SH-SY5Y (cell line): ENCODE measurements around the gene MYLK.

Experiments
- GATA2 ChIP-seq: IDR thresholded peaks from 2 replicates; pipeline ENCODE4 v1.6.1; 2011; ENCODE audit warnings: mild to moderate bottlenecking, low read depth, low read length
- GATA3 ChIP-seq: IDR thresholded peaks from 2 replicates; pipeline ENCODE4 v1.6.1; 2011; ENCODE audit warnings: low read depth, mild to moderate bottlenecking, low read length, moderate library complexity

The MYLK gene

DNA sequence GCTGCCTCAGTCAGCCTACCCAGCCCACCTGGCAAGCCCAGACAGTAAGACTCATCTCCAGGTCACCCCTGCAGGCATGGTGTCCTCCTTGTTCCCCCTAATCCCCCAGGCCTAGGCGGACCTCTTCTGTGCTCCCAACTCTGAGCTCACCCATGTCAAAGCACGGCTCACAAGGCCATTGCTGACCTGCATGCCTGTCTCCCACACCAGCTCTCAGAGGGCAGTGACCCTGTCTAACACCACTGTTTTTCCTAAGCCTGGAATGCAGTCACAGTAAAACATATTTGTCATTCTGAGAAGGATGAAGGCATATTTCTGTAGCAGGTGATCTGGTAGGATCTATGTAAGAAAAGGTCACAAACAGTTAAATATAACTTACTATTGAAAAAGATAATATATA is 189.0 kb downstream of the MYLK start:
- TF ChIP-seq GATA3 (no peak), GATA2 (no peak)

DNA sequence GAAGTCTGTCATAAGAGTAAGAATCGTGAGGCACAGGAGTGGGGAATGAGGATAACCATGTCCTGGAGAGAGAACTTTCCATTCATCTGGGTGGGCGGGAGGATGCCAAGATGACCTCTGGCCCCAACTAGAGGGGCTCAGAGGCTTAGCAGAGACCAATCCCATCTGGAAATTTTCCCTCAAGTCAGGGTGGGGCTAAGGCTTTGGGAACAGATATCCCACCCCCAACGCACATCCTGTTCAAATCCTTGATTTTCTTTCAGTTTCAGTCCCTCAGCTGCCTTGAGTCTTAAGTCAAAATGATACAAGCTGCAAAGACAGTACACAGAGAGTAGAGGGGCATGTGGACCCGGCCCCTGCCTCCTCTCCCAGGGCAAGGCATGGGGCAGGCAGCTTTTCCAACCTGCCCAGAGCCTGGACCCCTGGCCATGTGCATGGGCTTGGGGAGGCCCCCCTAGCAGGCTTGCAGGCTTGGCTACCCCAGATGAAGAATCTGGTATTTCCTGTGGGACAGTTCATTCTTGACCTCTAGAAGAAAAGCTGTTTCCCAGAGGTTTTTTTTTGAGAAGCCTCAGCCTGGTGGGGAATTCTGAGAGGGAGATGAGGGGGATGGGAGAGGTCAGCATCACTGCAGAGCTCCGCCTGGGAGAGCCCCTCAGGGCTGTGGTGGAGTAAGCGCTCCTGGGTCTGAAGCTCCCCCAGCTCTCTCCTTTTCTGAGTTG is 189.6 kb downstream of the MYLK start:
- TF ChIP-seq GATA2 (no peak), GATA3 (no peak)

DNA sequence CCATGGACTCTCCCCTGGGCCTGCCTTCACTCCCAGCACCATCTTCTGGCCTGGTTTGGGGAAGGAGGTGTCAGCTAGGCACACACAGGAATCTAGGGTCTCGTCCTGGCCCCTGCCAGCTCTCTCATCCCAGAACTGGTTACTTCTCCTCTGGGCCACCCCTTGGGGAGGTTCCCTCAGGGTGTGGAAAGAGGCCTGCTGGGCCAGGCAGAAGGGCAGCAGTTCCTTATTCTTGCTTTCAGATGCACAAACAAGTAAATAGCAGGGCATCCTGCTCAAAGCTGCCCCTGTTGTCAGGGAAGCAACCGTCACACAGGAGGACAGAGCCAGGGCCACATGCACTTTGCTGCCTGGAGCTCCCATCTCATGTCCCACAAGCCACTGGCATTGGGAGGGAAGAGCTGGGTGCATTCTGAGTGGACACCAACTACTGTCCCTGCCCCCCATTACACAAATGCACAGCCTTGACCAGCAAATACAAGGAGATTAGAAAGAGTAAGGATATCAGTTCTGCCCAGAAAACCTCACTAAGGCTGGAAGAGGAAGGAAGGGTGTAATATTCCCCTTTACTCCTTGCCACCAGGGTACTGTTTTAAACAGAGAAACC is 190.4 kb downstream of the MYLK start:
- TF ChIP-seq GATA2 = no peak
- TF ChIP-seq GATA3 = no peak

DNA sequence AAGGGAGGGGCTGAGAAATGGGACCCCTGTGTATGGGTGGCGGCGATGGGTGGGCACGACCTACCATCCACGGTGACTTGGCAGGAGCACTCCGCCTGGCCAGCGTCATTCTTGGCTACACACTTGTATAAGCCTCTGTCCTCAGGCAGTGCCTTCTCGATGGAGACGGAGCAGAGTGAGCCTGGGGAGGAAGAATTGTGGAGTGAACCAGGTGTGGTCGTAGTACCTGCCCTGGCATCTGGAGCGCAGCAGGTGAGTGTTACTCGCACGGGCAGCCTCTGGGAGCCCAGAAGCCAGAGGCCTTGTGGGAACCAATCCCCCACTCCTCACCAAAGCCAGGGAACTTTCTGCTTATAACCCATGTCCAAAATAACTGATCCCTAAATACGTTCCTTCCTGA is 191.5 kb downstream of the MYLK start:
- TF ChIP-seq GATA2 (no peak), GATA3 (no peak)

DNA sequence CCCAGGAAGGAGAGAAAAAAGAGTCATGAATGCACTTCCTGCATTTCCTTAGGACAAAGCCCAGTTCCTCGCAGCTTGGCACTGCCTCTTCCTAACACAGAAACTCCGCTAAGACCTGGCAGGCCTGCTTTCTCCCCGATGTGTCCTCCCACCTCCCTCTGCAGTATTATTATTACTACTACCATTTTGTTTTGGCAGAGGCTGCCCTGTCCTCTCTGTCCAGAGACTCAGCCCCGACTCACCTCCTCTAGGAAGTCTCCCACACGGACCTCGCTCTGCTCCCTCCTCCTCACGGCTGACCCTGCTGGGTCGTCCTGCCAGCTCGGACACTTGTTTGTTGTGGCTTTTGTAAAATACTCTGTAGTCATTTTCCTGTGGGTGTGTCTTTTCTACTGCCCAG is 192.1 kb downstream of the MYLK start:
- TF ChIP-seq GATA3 (no peak), GATA2 (no peak)

DNA sequence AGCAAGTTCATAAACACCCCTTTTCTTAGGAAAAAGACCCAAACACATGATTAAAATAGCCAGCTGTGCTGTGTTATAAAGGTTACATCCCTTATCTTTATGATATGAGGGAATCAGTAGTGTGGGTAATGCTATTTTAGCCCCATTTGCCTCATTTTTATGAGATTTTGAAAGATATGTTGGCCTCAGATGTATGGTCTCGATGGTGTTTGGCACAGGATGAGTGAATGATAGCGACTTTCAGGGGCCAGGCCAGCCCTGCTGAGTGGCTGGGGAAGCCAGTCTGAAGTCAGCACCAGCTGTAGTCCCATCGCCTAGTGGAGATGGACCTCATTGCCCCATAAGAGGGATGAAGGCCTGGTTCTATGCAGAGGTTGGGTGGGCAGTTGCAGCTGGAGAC is 194.3 kb downstream of the MYLK start:
- no peak for TF ChIP-seq GATA2
- TF ChIP-seq GATA3 = no peak

DNA sequence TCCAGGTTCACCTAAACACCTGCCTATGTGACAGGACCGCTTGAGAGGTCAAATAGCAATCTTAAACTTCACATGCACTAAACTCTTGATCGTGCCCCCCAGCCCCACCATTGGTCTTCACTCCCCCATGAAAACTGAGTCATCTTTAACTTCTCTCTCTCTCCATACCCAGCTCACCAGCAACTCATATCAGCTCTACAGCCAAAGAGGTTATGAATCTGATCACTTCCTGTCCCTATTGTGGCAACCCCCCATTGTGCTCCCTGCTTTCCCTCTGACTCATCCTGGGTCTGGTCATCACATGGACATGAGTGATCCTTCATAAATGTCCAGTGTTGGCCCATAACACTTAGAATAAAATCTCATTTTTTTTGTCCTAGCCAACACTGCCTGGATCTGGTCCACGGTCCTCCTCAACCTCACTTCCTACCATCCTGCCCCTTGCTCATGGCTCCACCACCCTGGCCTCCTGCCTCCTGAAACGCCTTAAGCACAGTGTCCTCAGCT is 195.8 kb downstream of the MYLK start:
- no peak for TF ChIP-seq GATA3
- TF ChIP-seq GATA2 = no peak

DNA sequence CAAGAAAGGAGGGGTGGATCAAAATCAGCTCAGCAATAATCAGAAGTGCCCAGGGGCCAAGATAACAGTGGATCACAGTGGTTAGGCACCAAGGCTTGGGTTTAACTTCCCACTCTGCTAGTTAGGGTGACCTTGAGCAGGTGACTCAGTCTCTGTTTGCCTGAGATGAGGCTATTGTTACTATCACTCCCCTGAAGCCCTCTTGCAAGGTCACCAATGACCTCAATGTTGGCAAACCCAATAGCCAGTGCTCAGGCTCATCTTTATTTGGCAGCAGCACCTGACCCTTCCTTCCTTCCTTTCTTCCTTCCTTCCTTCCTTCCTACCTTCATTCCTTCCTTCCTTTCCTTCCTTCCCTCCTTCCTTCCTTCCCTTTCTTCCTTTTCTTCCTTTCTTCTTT is 196.8 kb downstream of the MYLK start:
- TF ChIP-seq GATA3 (no peak), GATA2 (no peak)

DNA sequence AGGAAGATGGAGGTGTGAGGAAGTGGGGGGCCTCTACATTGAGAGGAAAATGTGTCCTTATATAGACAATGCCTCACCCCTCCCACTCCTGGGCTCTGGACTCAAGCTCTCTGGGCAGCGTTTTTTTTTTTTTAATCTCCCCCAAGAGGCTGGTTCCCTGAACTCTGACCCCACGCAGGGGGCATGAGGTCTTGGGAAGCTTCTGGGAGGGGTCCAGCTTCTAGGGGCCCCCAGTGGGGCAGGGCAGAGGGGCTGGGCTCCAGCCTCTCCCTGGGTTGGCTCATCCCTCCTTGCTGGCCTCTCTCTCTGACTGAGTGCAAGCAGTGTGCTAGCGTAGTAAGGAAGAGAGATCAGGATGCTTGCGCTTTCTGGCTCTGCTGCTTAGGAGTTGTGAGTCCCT is 197.9 kb downstream of the MYLK start:
- TF ChIP-seq GATA3 = no peak
- no peak for TF ChIP-seq GATA2

DNA sequence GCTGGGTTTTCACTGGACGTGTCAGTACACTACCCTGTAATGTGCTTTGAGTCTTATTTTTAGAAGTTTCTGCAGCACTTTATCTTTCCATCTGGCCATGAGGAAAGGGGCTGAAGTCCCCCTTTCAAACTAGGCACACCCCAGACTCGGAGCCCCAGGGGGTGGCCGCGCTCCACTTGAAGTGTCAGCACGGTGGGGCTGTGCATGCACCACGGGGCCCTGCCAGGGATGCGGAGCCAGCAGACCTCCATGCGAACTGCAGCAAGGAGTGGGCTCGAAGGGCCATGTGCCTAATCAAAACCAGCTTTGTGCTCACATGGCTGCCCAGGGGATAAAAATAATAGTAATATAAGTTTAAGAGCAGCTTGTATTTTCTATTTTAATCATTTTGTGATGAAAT is 198.4 kb downstream of the MYLK start:
- no peak for TF ChIP-seq GATA2
- TF ChIP-seq GATA3 = no peak

DNA sequence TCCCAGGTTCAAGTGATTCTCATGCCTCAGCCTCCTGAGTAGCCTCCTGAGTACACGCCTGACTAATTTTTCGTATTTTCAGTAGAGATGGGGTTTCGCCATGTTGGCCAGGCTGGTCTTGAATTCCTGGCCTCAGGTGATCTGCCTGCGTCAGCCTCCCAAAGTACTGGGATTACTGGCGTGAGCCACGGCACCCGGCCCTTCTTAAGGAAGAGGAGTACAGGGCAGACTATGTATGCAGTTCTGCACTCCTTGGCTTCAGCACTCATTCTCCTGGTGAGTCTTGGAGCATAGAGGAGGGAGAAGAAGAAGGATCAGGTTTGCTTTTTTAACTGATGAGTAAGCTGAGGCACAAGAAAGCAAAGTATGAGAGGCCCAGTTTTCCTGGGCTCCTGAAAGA is 199.5 kb downstream of the MYLK start:
- TF ChIP-seq GATA2 = no peak

DNA sequence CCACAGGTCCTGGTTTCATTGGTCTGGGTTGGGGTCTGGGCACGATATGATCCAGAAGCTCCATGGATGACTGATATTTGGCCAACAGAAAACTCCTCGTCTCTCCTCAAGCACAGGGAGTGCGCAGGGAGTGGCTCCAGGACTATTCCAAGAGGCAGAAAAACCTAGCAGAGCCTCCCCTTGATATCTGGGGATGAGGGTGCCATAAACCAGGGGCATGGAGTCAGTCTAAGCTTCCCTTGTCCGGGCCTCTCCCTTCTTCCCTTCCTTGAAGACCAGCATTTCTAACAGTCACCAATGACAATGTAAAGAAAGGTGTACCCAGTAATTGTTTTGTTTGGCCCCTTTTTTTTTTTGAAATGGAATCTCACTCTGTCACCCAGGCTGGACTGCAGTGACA is 199.9 kb downstream of the MYLK start:
- no peak for TF ChIP-seq GATA3

DNA sequence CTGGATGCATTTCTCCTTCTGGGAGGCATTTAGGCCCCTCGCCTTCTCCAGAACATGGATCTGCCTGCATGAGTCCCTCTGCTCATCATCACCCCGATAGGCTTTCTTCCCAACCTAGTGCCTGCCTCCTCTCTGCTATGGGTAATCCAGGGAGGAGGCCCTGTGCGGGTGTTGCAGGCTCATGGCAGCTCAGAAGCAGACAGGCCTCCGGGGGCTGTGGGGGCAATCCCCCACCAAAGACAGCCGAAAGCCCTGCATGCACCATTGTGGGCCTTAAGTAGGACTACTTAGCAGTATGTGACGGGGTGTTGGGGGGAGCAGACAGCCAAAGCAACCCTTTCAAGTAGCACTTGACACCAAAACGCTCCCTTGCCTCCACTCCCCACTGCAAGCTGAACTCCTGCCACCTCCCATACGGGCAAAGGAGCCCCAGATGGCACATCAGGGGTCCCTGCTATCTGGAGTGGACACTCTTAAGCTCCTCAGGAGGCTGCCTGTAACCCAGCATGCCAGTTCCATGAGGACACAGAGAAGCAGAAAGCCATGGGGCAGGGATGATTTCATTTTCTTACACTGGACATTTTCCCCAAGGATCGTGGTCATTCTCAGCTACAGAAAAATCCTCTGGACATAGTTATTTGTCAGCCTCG is 200.5 kb downstream of the MYLK start:
- TF ChIP-seq GATA2 (no peak), GATA3 (no peak)

DNA sequence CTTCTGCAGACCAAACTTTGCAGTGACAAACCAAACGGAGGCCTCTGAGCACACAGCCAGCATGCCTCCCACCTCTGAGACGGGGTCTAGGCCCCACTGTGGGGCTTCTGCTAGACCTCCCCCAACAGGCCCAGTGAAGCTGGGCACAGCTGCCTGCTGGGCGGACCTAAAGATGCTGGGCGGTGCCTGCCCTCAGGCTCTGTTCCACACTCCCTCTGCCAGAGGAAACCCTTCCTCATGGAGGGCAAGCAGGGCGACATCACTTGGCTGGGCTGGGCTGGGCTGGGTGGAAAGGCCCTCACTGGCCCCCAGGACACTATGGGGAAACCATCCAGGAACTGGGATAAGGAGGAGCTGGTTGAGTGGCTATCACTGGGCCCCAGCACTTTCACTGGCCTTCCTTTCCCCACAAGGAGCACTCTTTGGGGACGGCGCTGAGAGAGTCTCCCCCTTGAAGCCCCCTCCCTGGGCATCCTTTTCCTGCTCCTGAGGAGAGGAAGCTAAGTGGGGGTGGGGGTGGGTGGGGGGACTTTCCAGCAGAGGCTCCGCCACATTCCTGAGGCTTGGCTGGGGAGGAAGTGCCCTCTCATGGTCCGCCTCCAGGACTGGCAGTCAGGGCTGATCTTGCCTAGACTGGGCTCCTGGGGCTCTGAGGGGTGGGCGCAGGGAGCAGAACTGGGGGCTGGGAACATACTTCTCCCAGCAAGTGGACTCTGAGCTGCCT is 201.2 kb downstream of the MYLK start:
- TF ChIP-seq GATA2 (no peak), GATA3 (no peak)
